GM18868 (cell line): ENCODE results near the gene MDGA2.

ENCODE experiments used
- ATAC-seq: cut with Tn5 transposase; IDR thresholded peaks from one replicate; pipeline ENCODE4 v1.9.1; 2021; ENCODE audit warnings: mild to moderate bottlenecking, moderate library complexity; ENCODE audit not compliant: unreplicated experiment

Gene MDGA2

GRCh38 chr14:47167402-47167801 is 508.0 kb downstream of the MDGA2 start:
- ATAC-seq: no peak

- ATAC-seq: no peak
Observed at GRCh38 chr14:47155395-47155794, 520.0 kb downstream of the MDGA2 start.

GRCh38 chr14:47154276-47154797 is 521.1 kb downstream of the MDGA2 start:
- ATAC-seq: no peak

GRCh38 chr14:47153746-47154145 is 521.7 kb downstream of the MDGA2 start:
- ATAC-seq: no peak

- ATAC-seq: no peak
Observed at GRCh38 chr14:47150267-47150666, 525.1 kb downstream of the MDGA2 start.

GRCh38 chr14:47149326-47149725 is 526.1 kb downstream of the MDGA2 start:
- ATAC-seq: no peak

- no peak for ATAC-seq
Observed at GRCh38 chr14:47148686-47149085, 526.7 kb downstream of the MDGA2 start.

GRCh38 chr14:47120645-47121044 is 554.8 kb downstream of the MDGA2 start:
- ATAC-seq: no peak

GRCh38 chr14:47103771-47104170 is 571.6 kb downstream of the MDGA2 start:
- ATAC-seq: no peak

- ATAC-seq: no peak
Observed at GRCh38 chr14:47102472-47102871, 572.9 kb downstream of the MDGA2 start.

- ATAC-seq: no peak
Observed at GRCh38 chr14:47085678-47086077, 589.7 kb downstream of the MDGA2 start.

- ATAC-seq: no peak
Observed at GRCh38 chr14:47065326-47065725, 610.1 kb downstream of the MDGA2 start.

- no peak for ATAC-seq
Observed at GRCh38 chr14:47060050-47060449, 615.4 kb downstream of the MDGA2 start.

GRCh38 chr14:47057364-47057763 is 618.0 kb downstream of the MDGA2 start:
- ATAC-seq: no peak

GRCh38 chr14:47044841-47045240 is 630.6 kb downstream of the MDGA2 start:
- ATAC-seq: no peak

GRCh38 chr14:47040550-47040949 is 634.9 kb downstream of the MDGA2 start:
- no peak for ATAC-seq

- no peak for ATAC-seq
Observed at GRCh38 chr14:47039336-47039735, 636.1 kb downstream of the MDGA2 start.

GRCh38 chr14:47022721-47023120 is 652.7 kb downstream of the MDGA2 start:
- ATAC-seq: no peak

GRCh38 chr14:47020500-47020899 is 654.9 kb downstream of the MDGA2 start:
- ATAC-seq: no peak

GRCh38 chr14:47012533-47013280 is 662.7 kb downstream of the MDGA2 start:
- no peak for ATAC-seq

GRCh38 chr14:47009615-47010014 is 665.8 kb downstream of the MDGA2 start:
- ATAC-seq: no peak

GRCh38 chr14:47008732-47009131 is 666.7 kb downstream of the MDGA2 start:
- no peak for ATAC-seq

- no peak for ATAC-seq
Observed at GRCh38 chr14:46999661-47000060, 675.7 kb downstream of the MDGA2 start.
